Astrocyte of the cerebellum (primary cell): ENCODE data around the gene PDK2.
A peak's percentile ranks its signal among the peaks of the same experiment; 100 is the strongest.

Experiments used
- DNase-seq: peaks from one replicate; pipeline ENCODE4 v3.0.0-alpha.2; 2011; ENCODE audit warnings: low read depth
- H3K4me3 ChIP-seq: 2 replicates; pipeline ENCODE4 v1.5.1; 2011; ENCODE audit warnings: mild to moderate bottlenecking, low read depth, low read length, moderate library complexity
- CTCF ChIP-seq: IDR thresholded peaks from 2 replicates; pipeline ENCODE4 v1.5.1; 2012; ENCODE audit warnings: low read length, low read depth, moderate library complexity, mild to moderate bottlenecking; ENCODE audit errors: missing control alignments
- in situ Hi-C: cut with HindIII; loops from 2 replicates; pipeline ENCODE4 v1.10.0; 2017; ENCODE audit warnings: low sequenced_read_pairs

PDK2 gene

GRCh38 chr17:50112694-50113093 lies 17.5 kb downstream of the PDK2 start:
- in situ Hi-C loops, result no loop called here
- DNase-seq, result no peak
- no peak overlapping the region for H3K4me3 ChIP-seq
- TF ChIP-seq CTCF, result no peak

- in situ Hi-C loops, result no loop called here
- TF ChIP-seq CTCF, result no peak
- H3K4me3 ChIP-seq, result no peak overlapping the region
- no peak for DNase-seq
Observed at GRCh38 chr17:50113624-50114320, 18.6 kb downstream of the PDK2 start.

GRCh38 chr17:50114401-50114800 lies 19.2 kb downstream of the PDK2 start:
- DNase-seq, result no peak
- in situ Hi-C loops, result no loop called here
- no peak overlapping the region for H3K4me3 ChIP-seq
- TF ChIP-seq CTCF, result no peak

DNA sequence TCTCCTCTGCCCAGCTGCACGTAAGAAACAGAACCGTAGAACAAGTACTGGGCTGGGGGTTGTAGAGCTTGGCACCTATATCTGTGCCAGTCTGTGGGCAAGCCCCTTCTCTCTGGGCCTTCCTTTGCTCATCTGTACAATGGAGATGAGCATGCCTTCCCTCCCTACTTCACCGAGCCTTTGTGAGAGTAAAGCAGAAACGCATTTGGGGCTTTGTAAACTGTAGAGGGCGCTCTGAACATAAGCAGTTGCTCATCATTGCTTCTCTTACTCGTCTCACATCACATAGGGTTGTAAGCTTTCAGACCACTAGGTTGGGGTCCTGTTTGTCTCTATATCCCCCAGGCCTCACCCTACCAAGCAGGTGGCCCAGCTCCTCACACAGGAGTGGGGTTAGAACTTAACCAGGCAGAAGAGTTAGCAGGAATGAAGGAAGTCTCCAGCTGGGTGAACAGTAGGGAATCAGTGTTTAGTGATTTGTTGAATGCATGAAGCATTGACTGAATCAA lies 19.8 kb downstream of the PDK2 start:
- DNase-seq, result no peak
- H3K4me3 ChIP-seq, result no peak overlapping the region
- peak; percentile 80 for TF ChIP-seq CTCF
- in situ Hi-C loops, result no loop called here

GRCh38 chr17:50115756-50116155 lies 20.6 kb downstream of the PDK2 start:
- DNase-seq, result no peak
- TF ChIP-seq CTCF, result no peak
- in situ Hi-C loops, result no loop called here
- no peak overlapping the region for H3K4me3 ChIP-seq

DNA sequence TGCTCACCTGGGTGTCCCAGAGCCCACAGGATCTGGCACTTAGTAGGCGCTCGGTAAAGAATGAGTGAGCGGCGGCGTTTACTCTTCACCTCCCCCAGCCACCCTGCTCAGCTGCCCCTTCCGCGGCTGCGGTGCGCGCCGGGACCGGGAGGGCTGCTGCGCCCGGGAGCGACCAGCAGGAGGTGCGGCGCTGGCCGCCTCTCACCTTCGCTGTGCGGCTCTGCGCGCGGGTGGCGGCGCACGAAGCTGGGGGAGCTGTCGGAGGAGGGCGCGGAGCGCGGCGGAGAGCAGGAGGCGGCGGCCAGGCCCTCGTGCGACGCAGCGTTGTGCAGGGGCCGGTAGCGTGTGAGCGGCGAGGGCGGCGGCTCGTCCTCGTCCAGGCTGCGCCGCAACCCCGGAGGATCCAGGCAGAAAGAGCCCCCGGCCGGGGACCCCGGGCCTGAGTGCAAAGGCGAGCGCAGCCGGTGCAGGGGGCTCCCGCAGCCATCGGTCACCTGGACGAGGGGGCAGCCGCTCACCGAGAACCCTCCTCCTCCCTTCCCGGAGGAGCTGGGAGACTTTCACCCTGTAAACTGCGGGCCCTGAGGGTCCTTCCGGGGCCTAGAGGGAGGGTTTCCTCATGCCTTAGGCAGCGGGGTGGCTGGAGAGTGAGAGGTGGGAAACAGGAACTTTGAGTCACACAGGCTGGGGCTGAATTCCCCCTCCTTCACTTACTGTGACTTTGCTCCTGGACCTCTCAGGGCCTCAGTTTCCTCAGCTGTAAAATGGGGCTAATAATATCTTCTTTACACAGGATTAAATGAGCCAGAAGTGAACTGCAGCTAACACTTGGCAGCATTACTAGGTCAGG lies 22.3 kb downstream of the PDK2 start:
- H3K4me3 ChIP-seq, result no peak overlapping the region
- peak; percentile 62 for TF ChIP-seq CTCF
- no peak for DNase-seq
- in situ Hi-C loops, result no loop called here
